GM19452 (cell line): ENCODE measurements around the gene IPO13.

Experiments
- ATAC-seq: cut with Tn5 transposase; IDR thresholded peaks from one replicate; pipeline ENCODE4 v1.9.1; 2021; ENCODE audit not compliant: unreplicated experiment

IPO13 gene

GRCh38 chr1:43986712-43987111 lies 40.0 kb downstream of the IPO13 start:
- ATAC-seq: no peak

DNA sequence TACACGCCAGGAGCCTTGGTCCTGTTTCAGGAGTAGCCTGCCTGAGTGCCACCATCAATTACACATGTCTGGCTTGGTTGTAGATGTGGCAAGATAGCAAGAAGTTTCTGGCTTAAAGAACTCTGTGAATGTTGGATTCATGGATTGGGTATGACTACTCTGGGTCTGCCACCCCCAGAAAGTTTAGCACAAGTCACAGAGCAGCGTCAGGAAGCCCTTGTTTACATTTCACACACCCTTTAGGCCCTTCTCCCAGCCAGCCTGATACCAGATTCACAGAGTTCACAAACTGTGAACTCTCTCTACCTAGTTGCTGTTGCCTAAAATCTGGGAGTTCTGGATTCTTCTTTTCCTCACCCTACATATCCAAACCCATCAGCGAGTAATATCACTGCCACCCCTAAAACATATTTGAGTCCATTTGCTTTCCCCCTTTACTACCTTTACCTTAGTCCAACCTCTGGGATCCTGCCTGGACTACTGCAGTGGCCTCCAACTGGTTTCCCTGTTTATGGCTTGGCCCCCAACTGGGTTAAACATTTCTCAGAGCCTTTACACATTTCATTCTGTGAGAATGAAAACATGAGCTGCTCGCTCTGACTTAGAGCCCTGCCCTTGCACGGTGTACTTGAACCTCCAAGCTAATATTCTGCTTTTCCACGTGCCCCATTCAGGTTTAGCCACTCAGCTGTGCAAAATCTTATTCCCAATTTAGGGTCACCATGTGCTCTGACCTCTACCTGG lies 40.6 kb downstream of the IPO13 start:
- ATAC-seq: no peak

DNA sequence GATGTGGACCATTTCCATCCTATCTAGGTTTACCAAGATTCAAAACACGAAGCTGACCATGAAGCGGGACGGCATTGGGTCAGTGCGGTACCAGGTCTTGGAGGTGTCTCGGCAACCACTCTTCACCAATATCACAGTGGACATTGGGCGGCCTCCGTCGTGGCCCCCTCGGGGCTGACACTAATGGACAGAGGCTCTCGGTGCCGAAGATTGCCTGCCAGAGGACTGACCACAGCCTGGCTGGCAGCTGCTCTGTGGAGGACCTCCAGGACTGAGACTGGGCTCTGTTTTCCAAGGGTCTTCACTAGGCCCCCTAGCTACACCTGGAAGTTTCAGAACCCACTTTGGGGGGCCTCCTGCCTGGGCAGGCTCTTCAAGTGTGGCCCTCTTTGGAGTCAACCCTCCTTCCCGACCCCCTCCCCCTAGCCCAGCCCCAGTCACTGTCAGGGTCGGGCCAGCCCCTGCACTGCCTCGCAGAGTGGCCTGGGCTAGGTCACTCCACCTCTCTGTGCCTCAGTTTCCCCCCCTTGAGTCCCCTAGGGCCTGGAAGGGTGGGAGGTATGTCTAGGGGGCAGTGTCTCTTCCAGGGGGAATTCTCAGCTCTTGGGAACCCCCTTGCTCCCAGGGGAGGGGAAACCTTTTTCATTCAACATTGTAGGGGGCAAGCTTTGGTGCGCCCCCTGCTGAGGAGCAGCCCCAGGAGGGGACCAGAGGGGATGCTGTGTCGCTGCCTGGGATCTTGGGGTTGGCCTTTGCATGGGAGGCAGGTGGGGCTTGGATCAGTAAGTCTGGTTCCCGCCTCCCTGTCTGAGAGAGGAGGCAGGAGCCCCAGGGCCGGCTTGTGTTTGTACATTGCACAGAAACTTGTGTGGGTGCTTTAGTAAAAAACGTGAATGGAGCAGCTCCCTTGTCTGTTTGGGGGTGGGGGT lies 43.8 kb downstream of the IPO13 start:
- no peak for ATAC-seq

DNA sequence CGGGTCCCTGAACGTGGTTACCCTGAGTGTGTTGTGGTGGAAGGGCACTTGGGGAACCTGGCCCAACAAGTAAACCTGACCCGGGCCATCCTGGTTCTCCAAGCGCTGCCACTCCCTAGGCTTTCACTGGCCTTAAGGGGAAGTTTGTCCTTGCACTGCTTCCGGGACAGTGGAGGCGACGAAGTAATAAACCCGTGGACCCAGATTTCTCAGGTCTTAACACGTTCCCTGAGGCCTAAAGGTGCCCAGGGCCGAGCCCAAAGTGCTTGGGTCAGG lies 44.4 kb downstream of the IPO13 start:
- no peak for ATAC-seq

DNA sequence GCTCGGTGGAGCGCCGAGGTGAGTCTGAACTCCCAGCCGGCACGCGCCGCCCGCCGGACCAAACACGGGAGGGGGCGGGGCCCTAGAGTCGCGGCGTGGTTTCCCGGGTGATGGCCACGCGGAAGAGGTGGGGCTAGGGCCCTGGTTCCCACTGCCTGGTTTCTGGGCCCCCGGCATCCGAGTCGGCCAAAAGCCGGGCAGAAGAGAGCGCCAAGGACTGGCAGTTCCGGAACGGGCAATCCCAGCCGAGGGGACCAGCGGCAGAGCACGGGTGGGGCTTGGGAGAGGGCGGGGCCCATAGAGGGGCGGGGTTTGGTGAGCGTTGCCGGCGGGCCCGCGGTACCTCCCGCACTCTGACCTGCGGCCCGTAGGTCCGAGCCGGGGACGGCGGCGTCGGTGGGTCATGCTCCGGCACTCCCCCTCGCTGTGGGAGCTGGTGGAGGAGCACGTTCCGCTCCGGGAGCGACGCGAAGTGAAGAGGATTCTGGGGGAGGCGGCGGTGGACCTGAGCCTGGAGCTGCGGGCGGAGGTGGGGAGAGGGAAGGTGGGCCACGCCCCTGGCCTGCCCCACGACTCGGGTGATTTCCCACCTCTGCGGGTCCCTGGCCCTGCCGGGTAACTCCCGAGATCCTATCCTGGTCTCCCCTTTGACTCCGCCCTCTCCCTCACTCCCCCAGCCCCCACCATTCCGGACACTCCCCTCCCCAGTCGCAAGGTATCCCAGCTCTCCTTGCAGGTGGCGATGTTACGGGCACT lies 44.9 kb downstream of the IPO13 start, which contains the start of gene CCDC24:
CCDC24 (plus strand) TSS at position 124 of the 756 bp plus-strand sequence; CDS start at position 404, 280 bp downstream.
- peak; percentile 80 for ATAC-seq

GRCh38 chr1:43992232-43992995 lies 45.7 kb downstream of the IPO13 start:
- ATAC-seq: no peak

DNA sequence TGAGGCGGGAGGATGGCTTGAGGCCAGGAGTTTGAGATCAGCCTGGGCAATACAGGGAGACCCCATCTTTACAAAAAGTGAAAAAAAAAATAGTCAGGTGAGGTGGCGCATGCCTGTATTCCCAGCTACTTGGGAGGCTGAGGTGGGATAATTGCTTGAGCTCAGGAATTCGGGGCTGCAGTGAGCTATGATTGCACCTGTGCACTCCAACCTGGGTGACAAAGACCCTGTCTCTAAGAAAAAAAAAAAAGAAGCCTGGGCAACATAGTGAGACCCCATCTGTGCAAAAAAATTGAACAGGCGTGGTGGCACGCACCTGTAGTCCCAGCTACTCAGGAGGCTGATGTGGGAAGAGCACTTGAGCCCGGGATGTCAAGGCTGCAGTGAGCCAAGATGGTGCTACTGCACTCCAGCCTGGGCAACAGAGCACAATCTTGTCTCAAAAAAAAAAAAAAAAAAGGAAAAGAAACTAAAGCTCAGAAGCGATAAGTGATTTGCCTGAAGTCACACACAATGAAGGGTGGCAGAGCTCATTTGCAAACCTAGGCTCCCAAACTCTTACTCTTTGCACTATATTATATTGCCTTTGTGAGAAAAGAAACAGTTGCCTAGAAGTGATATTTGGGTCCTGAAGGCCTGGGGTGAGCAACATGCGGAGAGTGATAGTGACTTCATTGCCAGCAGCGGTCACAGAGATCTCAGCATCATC lies 46.6 kb downstream of the IPO13 start:
- ATAC-seq: no peak

DNA sequence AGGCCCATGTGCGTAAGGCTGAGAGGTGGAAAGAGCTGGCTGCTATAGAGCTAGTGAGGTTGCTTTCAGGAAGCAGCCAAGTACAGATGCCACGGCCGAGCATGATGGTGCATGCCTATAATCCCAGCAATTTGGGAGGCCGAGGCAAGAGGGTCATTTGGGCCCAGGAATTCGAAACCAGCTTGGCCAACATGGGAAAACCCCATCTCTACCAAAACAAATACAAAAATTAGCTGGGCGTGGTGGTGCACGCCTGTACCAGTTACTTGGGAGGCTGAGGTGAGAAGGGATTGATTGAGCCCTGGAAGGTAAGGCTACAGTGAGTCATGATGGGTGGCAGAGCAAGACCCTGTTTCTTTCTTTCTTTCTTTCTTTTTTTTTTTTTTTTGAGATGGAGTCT lies 47.3 kb downstream of the IPO13 start:
- no peak for ATAC-seq

- ATAC-seq: no peak
Observed at GRCh38 chr1:43994794-43995790, 48.3 kb downstream of the IPO13 start.

- ATAC-seq: no peak
Observed at GRCh38 chr1:43995984-43996732, 49.4 kb downstream of the IPO13 start.

DNA sequence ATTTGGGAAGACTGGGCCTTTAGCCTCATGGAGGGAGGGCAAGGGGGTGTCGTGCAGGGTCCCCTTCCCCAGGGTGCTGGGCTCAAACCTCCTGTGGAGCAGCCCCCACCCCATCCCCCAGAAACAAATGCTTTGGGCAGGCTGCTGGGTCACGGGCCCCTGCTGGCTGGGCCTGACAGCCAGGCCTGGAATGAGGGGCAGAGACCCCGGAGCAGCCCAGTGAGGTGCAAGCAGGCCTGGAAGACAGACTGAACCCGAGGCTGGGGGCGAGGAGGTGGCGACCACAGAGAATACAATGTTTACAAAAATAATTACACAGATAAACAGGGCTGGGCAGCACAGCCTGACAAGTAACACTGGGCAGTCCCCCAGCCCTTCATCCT lies 50.0 kb downstream of the IPO13 start:
- ATAC-seq: no peak

DNA sequence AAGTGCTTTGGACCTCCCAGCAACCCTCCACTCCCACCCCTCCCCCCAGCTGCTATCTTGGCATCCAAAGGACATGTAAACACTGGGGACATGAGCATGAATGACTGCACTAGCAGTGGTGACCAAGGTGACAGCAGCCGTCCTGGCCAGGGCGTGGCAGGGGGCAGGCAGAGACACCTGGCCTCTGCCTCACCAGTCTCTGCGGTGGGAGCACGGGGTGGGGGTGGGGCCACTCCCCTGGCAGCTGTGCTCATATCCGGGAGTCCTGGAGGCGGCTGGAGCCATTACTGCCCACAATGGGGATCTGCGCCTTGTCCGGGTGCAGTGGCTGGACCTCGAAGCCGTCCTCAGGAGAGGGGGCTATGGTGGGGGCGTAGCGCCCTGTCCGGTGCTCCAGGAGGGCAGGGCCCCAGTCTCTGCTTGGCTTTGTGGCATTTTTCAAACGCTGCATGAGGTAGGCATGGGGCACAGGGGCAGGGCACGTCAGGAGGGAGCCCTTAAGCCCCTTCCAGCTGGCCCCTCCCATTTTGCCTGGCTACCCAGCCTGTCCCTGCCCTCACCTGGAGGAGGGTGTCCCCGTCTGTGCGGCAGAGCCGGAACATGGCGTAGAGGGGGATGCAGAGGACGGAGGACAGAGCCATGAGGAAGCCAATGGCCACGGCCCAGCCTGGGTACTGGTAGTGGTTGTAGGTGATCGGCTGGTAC lies 50.7 kb downstream of the IPO13 start:
- ATAC-seq: no peak

DNA sequence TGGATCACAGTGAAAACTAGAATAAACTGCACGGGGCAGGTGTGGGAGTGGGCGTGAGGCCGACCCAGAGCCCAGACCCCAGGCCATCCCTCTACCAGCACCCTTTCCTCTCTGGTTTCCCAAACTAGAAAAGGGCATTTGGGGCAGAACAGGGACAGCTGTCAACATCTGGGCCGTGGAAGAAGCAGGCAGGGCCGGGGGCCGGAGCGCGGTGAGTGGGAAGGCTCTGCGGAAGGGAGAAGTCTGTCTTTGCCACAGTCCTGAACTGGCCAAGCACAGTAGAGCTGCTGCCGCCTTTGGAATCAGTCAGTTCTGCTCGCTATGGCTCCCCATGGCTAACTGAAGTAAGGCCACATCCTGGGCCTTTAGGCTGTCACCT lies 51.2 kb downstream of the IPO13 start:
- no peak for ATAC-seq

DNA sequence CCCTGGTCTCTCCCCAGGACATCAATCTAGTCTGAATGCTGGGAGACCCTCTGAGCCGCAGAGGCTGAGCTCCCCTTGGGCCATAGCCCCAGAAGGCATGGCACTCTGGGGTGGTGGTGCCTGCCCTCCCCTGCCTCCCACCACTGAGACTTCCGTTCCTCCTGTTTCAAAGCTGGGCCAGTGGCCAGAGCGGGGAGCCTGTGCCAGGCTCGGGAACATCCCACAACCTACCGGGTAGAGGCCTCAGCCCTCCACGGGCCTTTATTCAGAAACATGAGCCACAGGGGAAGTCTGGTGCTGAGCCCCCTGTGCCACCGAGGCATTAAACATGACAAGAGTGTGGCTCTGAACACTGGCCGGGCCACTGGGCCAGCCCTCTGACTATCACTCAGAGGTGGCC lies 52.7 kb downstream of the IPO13 start:
- no peak for ATAC-seq

DNA sequence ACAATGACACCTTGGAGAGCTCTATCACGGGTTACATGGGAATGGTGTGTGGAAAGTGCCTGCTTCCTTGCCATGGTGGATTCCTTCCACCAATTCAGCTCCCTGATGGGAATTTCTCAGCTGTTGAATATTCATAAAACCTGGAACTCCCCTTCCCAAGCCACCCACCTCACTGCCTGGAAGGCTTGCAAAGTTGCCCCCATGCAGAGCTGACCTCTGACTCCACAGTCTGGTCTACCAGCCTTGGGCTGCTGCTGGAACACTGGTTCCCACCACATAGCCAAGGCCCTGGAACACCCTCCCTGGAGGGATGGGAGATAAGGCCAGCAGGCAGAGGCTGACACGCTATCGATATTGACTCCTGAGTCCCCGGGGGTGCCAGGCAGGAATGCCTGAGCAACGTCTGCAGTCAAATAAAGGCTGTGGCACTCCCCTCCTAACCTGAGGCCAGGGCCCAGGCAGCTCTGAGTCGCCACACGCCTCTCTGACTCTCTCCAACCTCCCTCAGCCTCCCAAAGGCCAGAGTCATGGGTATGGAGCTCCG lies 53.4 kb downstream of the IPO13 start:
- ATAC-seq: no peak

- no peak for ATAC-seq
Observed at GRCh38 chr1:44002165-44002564, 55.4 kb downstream of the IPO13 start.

DNA sequence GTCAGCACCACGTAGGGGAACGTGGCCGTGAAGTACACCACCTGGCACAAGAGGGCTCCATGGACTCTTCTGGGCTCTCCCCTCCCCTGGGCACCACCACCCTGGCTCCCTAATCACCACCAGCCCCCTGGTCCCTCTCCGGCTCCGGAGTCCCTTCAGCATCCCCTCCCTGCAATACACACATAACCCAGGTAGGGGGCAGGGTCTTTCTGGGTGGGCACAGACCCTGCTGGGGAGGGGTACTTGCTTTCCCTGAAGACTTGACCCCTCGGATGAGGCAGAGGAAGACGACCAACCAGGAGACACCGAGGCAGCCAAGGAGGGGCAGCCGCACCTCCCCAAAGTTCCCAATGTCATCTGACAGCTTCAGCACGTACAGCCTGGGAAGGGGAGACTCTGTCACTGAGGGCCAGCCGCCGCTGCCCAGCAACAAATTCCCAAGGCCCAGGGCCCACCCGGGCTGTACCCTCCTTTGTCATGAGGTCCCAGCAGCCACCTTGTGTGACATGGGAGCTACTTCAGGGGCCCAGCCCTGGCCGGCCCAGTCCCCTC lies 55.9 kb downstream of the IPO13 start:
- ATAC-seq: no peak
